Colonic mucosa (tissue), 4 donors: ENCODE results near the gene MARK3. TPM values are rescaled to one million over a fixed set of nuclear protein-coding genes. Genes with fewer than 3 reads are reported as not detected.

Experiments
- DNase-seq: peaks from one replicate; pipeline ENCODE4 v3.0.0-alpha.2; 2020
- H3K27ac ChIP-seq: fragments of 200-600 bp; one replicate; pipeline ENCODE4 v1.8.0; 2021
- H3K27me3 ChIP-seq: fragments of 200-600 bp; one replicate; pipeline ENCODE4 v1.8.0; 2021
- H3K36me3 ChIP-seq: fragments of 200-600 bp; one replicate; pipeline ENCODE4 v1.8.0; 2021
- H3K4me1 ChIP-seq: fragments of 200-600 bp; one replicate; pipeline ENCODE4 v1.8.0; 2021; ENCODE audit warnings: mild to moderate bottlenecking
- H3K4me3 ChIP-seq: fragments of 200-600 bp; one replicate; pipeline ENCODE4 v1.8.0; 2021
- H3K9ac ChIP-seq, 2 donors: one replicate each; pipeline ENCODE4 v1.7.0; 2013; ENCODE audit warnings: control low read depth in 2 of 2, low read depth in 2 of 2, low read length in 2 of 2
- H3K9me3 ChIP-seq: fragments of 200-600 bp; one replicate; pipeline ENCODE4 v1.8.0; 2021
- CTCF ChIP-seq: fragments of 200-600 bp; IDR thresholded peaks from one replicate; pipeline ENCODE4 v1.8.0; 2022; ENCODE audit warnings: antibody characterized with exemption, mild to moderate bottlenecking
- intact Hi-C: fragments of 100-400 bp; cut with DNase I; formaldehyde crosslinking; loops from one replicate; pipeline ENCODE4 v1.14.1; 2022
- total RNA-seq, 2 donors: library from RNA; stranded (reverse); fragmentation: NEBNext Ultra II Directional in 1 of 2; extraction: Animal tissue kit (Norgen Biotek cat#: 25700) in 1 of 2; gene quantifications; one replicate each; pipeline ENCODE4 v1.2.1, GENCODE V29; 2021
- donor health status: healthy.
- donor health status: DM: no; HTN: no; CAD: no.
- donor health status: DM: no; HTN: no; CAD: no.

MARK3 gene
- total RNA-seq, 2 donors from 2014 or later: 52.5 to 63.6 TPM

- intact Hi-C loops: no loop called here
- no peak for DNase-seq
- peaks cover 35% of the 10 kb centered on the region for H3K4me1 ChIP-seq
- TF ChIP-seq CTCF: no peak
- no peaks in the 10 kb centered on the region for H3K9me3 ChIP-seq
- H3K27ac ChIP-seq: peak overlapping the region; percentile 59
- H3K9ac ChIP-seq: peak overlapping the region; percentile 8 to 51
- no peaks in the 10 kb centered on the region for H3K27me3 ChIP-seq
- no peak overlapping the region for H3K4me3 ChIP-seq
- no peaks in the 10 kb centered on the region for H3K36me3 ChIP-seq
Measured at GRCh38 chr14:103541709-103542604, 156.7 kb downstream of the MARK3 start.

- Histone ChIP-seq H3K27me3 (no peaks in the 10 kb centered on the region), H3K9me3 (no peaks in the 10 kb centered on the region), H3K36me3 (no peaks in the 10 kb centered on the region), H3K9ac (peak overlapping the region; percentile 8 to 51), H3K4me3 (no peak overlapping the region), H3K4me1 (peaks cover 35% of the 10 kb centered on the region), H3K27ac (no peak overlapping the region)
- intact Hi-C loops: no loop called here
- no peak for DNase-seq
- TF ChIP-seq CTCF: no peak
Measured at GRCh38 chr14:103542605-103543088, 157.4 kb downstream of the MARK3 start.

- no peaks in the 10 kb centered on the region for H3K27me3 ChIP-seq
- intact Hi-C loops: no loop called here
- TF ChIP-seq CTCF: no peak
- no peaks in the 10 kb centered on the region for H3K9me3 ChIP-seq
- no peaks in the 10 kb centered on the region for H3K36me3 ChIP-seq
- H3K4me3 ChIP-seq: no peak overlapping the region
- no peak for DNase-seq
- no peak overlapping the region for H3K27ac ChIP-seq
- peaks cover 35% of the 10 kb centered on the region for H3K4me1 ChIP-seq
- peak overlapping the region in 1 of 2 donors; percentile 8 for H3K9ac ChIP-seq
Measured at GRCh38 chr14:103543140-103543539, 157.9 kb downstream of the MARK3 start.

- Histone ChIP-seq H3K27me3 (no peaks in the 10 kb centered on the region), H3K4me3 (no peak overlapping the region), H3K4me1 (peaks cover 35% of the 10 kb centered on the region), H3K9me3 (no peaks in the 10 kb centered on the region), H3K9ac (no peak overlapping the region), H3K36me3 (no peaks in the 10 kb centered on the region), H3K27ac (no peak overlapping the region)
- DNase-seq: no peak
- intact Hi-C loops: no loop called here
- TF ChIP-seq CTCF: no peak
Measured at GRCh38 chr14:103543721-103544387, 158.6 kb downstream of the MARK3 start.

DNA sequence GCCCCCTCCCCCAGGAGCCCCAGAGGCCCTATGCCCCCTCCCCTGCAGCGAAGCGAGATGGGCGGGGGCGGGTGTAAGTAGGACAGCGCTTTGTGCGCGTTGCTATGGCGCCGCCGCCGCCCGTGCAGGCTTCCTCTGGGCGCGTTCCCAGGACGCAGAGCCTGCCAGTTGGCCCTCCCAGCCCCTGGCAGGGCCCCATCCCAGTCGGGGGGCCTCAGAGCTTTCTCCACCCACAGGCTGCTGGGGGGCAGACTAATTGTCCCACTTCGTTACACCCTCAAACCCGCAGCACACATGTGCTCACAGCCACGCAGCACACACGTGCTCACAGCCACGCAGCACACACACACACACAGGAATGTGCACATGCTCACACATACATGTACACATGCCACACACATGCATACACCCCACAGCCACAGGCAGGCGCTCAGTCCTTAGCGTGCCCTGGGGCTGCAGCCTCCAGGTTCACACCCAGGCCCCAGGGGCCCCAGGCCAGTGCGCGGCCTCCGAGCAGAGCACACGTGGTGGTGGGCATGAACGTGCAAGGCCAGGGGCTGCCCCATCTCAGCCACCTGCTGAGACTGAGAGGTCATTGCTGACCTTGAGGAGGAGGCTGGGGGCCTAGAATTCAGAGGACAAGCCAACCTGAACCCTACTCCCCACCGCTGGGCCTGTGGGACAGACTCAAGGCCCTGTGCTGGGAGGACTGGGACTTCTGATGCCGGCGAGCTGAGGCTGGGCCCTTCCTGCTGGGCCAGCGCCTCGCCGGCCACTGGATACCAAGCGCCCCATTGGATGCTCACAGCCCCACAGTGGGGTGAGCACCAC, 159.4 kb downstream of the MARK3 start:
- DNase-seq: no peak
- no peaks in the 10 kb centered on the region for H3K27me3 ChIP-seq
- H3K27ac ChIP-seq: no peak overlapping the region
- H3K9me3 ChIP-seq: no peaks in the 10 kb centered on the region
- no peak overlapping the region for H3K4me3 ChIP-seq
- peaks cover 34% of the 10 kb centered on the region for H3K4me1 ChIP-seq
- no peaks in the 10 kb centered on the region for H3K36me3 ChIP-seq
- TF ChIP-seq CTCF: no peak
- no peak overlapping the region for H3K9ac ChIP-seq
- intact Hi-C loops: loop anchor here (5.0 kb wide), 1 partner anchor 42 kb away; no protein-coding TSS in a partner anchor
